WTC11 (cell line): ENCODE measurements around the gene SAE1.

Experiments used
- ATF1 ChIP-seq: sonication (generic); formaldehyde crosslinking; IDR thresholded peaks from 2 replicates; pipeline ENCODE4 v1.8.1; 2023; ENCODE audit warnings: mild to moderate bottlenecking, moderate library complexity, missing genetic modification reagents
- CTCF ChIP-seq: fragments of 200-600 bp; IDR thresholded peaks from 2 replicates; pipeline ENCODE4 v1.8.0; 2022; ENCODE audit warnings: antibody characterized with exemption
- FOXJ3 ChIP-seq: sonication (generic); formaldehyde crosslinking; IDR thresholded peaks from 2 replicates; pipeline ENCODE4 v1.9.0; 2021; ENCODE audit warnings: missing genetic modification reagents, mild to moderate bottlenecking, borderline replicate concordance
- FOXP1 ChIP-seq: sonication (generic); formaldehyde crosslinking; IDR thresholded peaks from 2 replicates; pipeline ENCODE4 v1.8.0; 2022; ENCODE audit warnings: missing genetic modification reagents, mild to moderate bottlenecking, moderate library complexity, borderline replicate concordance
- IRF1 ChIP-seq: sonication (generic); formaldehyde crosslinking; IDR thresholded peaks from 2 replicates; pipeline ENCODE4 v1.8.0; 2023; ENCODE audit warnings: missing genetic modification reagents
- MLX ChIP-seq: sonication (generic); formaldehyde crosslinking; IDR thresholded peaks from 2 replicates; pipeline ENCODE4 v1.8.1; 2023; ENCODE audit warnings: mild to moderate bottlenecking, missing genetic modification reagents, moderate library complexity
- TF ChIP-seq, protein P1 (sequence below): sonication (generic); formaldehyde crosslinking; IDR thresholded peaks from 2 replicates; pipeline ENCODE4 v1.8.1; 2023; ENCODE audit warnings: mild to moderate bottlenecking, missing genetic modification reagents
- TF ChIP-seq, protein P2 (sequence below): fragments of 250-450 bp; sonication (Bioruptor Pico); IDR thresholded peaks from 2 replicates; pipeline ENCODE4 v1.9.0; 2021; ENCODE audit warnings: mild to moderate bottlenecking, borderline replicate concordance
- TF ChIP-seq, protein P3 (sequence below): sonication (generic); formaldehyde crosslinking; IDR thresholded peaks from 2 replicates; pipeline ENCODE4 v1.8.1; 2023; ENCODE audit warnings: mild to moderate bottlenecking, missing genetic modification reagents, moderate library complexity

DNA sequence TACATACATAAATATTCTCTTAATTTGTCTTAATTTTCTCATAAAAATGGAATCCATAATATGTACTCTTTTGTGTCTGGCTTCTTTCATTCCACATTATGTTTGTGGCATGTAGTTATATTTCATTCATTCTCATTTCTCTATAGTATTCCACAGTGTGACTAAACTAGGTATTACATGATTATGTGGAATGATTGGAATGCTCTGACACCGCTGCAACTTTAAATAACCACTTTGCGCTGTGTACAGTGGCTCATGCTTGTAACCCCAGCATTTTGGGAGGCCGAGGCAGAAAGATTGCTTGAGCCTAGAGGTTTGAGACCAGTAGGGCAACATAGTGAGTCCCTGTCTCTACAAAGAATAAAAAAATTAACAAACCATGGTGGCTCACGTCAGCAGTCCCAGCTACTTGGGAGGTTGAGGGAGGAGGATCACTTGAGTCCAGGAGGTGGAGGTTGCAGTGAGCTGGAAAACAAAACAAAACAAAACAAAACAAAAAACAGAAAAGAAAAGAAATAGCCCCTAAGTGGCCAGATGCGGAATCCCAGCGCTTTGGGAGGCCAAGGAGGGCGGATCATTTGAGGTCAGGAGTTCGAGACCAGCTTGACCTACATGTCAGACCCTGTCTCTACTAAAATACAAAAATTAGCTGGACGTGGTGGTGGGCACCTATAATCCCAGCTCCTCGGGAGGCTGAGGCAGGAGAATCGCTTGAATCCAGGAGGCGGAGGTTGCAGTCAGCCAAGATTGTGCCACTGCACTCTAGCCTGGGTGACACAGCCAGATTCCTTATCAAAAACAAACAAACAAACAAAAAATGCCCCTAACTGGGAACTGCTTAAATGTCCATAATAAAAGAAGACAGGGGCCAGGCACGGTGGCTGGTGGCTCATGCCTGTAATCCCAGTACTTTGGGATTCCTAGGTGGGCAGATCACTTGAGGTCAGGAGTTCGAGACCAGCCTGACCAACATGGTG, 8.0 kb upstream of the SAE1 start:
- no peak for TF ChIP-seq FOXP1 (CRISPR knock-in tag)
- no peak for TF ChIP-seq ATF1
- no peak for TF ChIP-seq FOXJ3 (CRISPR knock-in tag)
- TF ChIP-seq, protein P1, sequence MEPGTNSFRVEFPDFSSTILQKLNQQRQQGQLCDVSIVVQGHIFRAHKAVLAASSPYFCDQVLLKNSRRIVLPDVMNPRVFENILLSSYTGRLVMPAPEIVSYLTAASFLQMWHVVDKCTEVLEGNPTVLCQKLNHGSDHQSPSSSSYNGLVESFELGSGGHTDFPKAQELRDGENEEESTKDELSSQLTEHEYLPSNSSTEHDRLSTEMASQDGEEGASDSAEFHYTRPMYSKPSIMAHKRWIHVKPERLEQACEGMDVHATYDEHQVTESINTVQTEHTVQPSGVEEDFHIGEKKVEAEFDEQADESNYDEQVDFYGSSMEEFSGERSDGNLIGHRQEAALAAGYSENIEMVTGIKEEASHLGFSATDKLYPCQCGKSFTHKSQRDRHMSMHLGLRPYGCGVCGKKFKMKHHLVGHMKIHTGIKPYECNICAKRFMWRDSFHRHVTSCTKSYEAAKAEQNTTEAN (CRISPR knock-in tag): no peak
- TF ChIP-seq, protein P2, sequence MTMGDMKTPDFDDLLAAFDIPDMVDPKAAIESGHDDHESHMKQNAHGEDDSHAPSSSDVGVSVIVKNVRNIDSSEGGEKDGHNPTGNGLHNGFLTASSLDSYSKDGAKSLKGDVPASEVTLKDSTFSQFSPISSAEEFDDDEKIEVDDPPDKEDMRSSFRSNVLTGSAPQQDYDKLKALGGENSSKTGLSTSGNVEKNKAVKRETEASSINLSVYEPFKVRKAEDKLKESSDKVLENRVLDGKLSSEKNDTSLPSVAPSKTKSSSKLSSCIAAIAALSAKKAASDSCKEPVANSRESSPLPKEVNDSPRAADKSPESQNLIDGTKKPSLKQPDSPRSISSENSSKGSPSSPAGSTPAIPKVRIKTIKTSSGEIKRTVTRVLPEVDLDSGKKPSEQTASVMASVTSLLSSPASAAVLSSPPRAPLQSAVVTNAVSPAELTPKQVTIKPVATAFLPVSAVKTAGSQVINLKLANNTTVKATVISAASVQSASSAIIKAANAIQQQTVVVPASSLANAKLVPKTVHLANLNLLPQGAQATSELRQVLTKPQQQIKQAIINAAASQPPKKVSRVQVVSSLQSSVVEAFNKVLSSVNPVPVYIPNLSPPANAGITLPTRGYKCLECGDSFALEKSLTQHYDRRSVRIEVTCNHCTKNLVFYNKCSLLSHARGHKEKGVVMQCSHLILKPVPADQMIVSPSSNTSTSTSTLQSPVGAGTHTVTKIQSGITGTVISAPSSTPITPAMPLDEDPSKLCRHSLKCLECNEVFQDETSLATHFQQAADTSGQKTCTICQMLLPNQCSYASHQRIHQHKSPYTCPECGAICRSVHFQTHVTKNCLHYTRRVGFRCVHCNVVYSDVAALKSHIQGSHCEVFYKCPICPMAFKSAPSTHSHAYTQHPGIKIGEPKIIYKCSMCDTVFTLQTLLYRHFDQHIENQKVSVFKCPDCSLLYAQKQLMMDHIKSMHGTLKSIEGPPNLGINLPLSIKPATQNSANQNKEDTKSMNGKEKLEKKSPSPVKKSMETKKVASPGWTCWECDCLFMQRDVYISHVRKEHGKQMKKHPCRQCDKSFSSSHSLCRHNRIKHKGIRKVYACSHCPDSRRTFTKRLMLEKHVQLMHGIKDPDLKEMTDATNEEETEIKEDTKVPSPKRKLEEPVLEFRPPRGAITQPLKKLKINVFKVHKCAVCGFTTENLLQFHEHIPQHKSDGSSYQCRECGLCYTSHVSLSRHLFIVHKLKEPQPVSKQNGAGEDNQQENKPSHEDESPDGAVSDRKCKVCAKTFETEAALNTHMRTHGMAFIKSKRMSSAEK (CRISPR knock-in tag): no peak
- TF ChIP-seq CTCF: no peak
- TF ChIP-seq, protein P3, sequence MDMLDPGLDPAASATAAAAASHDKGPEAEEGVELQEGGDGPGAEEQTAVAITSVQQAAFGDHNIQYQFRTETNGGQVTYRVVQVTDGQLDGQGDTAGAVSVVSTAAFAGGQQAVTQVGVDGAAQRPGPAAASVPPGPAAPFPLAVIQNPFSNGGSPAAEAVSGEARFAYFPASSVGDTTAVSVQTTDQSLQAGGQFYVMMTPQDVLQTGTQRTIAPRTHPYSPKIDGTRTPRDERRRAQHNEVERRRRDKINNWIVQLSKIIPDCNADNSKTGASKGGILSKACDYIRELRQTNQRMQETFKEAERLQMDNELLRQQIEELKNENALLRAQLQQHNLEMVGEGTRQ (CRISPR knock-in tag): no peak
- TF ChIP-seq IRF1 (CRISPR knock-in tag): no peak
- TF ChIP-seq MLX (CRISPR knock-in tag): no peak
